ENCODE data around the gene ZBTB32. TPM values are rescaled to one million over a fixed set of nuclear protein-coding genes. Genes with fewer than 3 reads are reported as not detected.

Gene ZBTB32
- total RNA-seq, 2 donors from 2014 or later = not detected

DNA sequence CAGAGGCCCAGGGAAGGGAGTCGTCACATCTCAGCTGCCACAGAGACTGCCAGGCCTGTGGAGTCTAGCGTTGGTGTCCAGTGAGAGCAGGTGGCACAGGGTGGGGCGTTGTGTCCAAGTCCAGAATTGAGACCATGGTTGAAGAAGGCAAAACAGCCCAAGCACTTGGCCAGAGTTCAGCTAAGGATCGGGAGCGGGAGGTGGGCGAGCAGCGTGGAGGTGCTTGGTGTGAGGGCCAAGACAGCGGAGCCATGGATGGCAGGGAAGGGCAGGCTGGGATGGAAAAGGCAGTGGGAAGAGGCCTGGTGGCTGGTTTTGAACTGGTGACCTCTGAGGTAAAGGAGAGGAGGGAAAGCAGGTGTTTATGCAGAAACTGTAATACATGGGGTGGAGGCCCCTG lies 29.9 kb downstream of the ZBTB32 start:
- ATAC-seq = no peak
- Histone ChIP-seq H3K36me3 (replicated peaks in 1 of 2; ENCODE audit: insufficient read depth in 1 of 2, low read depth in 2 of 2) (peaks cover 9 to 40% of the 10 kb centered on the region in 2 donors), H3K4me1 (peaks cover under 1% of the 10 kb centered on the region), H3K9me3 (no peaks in the 10 kb centered on the region), H3K27me3 (no peaks in the 10 kb centered on the region), H3K27ac (no peak overlapping the region), H3K4me3 (no peak overlapping the region)
- DNase-seq = no peak
- 95 to 96% methylated on average over 8 of the region's 8 CpGs for WGBS, 2 donors
- intact Hi-C loops (cut with DNase I) = no loop called here
- TF ChIP-seq POLR2A (IDR thresholded peaks at IDR 0.05) = no peak
- TF ChIP-seq, protein P1, sequence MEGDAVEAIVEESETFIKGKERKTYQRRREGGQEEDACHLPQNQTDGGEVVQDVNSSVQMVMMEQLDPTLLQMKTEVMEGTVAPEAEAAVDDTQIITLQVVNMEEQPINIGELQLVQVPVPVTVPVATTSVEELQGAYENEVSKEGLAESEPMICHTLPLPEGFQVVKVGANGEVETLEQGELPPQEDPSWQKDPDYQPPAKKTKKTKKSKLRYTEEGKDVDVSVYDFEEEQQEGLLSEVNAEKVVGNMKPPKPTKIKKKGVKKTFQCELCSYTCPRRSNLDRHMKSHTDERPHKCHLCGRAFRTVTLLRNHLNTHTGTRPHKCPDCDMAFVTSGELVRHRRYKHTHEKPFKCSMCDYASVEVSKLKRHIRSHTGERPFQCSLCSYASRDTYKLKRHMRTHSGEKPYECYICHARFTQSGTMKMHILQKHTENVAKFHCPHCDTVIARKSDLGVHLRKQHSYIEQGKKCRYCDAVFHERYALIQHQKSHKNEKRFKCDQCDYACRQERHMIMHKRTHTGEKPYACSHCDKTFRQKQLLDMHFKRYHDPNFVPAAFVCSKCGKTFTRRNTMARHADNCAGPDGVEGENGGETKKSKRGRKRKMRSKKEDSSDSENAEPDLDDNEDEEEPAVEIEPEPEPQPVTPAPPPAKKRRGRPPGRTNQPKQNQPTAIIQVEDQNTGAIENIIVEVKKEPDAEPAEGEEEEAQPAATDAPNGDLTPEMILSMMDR (IDR thresholded peaks at IDR 0.05) = no peak

DNA sequence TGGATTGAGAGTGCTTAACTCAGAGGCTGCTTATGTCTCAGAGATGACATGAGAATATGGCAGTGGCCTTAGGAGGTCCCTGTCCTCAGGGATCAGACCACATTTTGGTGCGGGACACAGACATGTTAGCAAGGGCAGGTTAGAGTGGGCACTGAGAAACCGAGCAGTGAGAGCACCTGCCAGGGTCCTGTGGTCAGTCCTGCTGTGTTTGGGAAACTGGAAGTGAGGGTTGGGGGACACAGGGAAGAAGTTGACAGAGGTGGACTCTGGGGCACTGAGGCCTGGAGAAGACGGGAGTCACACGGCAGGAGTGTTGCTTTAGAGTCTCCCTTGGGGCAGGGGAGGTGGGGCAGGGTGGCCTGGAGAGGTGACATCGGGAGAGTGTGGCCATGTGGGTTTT lies 30.5 kb downstream of the ZBTB32 start:
- Histone ChIP-seq H3K4me1 (peaks cover 7% of the 10 kb centered on the region), H3K9me3 (no peaks in the 10 kb centered on the region), H3K27ac (no peak overlapping the region), H3K36me3 (replicated peaks in 1 of 2; ENCODE audit: insufficient read depth in 1 of 2, low read depth in 2 of 2) (peaks cover 9 to 34% of the 10 kb centered on the region in 2 donors), H3K4me3 (no peak overlapping the region), H3K27me3 (no peaks in the 10 kb centered on the region)
- no peak for ATAC-seq
- TF ChIP-seq, protein P1 (IDR thresholded peaks at IDR 0.05) = no peak
- TF ChIP-seq POLR2A (IDR thresholded peaks at IDR 0.05) = no peak
- no peak for DNase-seq
- 77 to 82% methylated on average over 4 to 5 of the region's 5 CpGs for WGBS, 2 donors
- intact Hi-C loops (cut with DNase I) = no loop called here

DNA sequence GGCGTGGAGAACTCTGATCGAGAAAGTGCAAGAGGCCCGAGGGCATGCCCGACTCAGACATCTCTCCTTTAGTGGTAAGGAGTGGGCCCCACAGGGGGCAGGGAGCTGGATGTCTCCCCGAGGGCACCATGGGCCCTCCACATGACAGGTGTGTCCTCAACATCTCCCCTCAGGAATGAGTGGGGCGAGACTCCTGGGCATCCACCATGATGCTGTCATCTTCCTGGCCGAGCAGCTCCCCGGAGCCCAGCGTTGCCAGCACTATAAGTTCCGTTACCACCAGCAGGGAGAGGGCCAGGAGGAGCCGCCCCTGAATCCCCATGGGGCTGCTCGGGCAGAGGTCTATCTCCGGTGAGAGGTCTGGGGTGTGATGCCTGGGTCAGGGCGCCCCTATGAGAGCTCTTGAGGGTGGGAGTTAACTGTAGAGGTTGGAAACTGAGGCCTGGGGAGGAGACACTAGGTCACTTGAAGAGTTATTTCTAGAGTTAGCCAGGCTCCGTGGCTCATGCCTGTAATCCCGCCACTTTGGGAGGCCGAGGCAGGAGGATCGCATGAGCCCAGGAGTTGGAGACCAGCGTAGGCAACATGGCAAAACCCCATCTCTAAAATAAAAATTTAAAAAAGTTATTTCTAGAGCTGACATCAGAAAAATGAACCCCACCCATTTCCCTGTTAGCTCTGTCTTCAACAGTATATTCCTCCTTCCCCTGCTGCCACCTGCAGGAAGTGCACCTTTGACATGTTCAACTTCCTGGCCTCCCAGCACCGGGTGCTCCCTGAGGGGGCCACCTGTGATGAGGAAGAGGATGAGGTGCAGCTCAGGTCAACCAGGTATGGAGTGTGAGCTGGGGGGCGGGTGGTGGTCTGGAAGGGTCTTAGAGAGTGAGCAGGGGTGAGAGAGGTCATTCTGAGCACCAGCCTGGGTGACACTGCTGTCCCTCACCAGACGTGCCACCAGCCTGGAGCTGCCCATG lies 32.8 kb downstream of the ZBTB32 start:
- H3K27ac ChIP-seq = no peak overlapping the region
- no peaks in the 10 kb centered on the region for H3K27me3 ChIP-seq
- H3K4me3 ChIP-seq = no peak overlapping the region
- intact Hi-C loops (cut with DNase I) = no loop called here
- 83 to 85% methylated on average over 11 to 22 of the region's 22 CpGs for WGBS, 2 donors
- no peak for ATAC-seq
- no peaks in the 10 kb centered on the region for H3K9me3 ChIP-seq
- H3K36me3 ChIP-seq (replicated peaks in 1 of 2; ENCODE audit: insufficient read depth in 1 of 2, low read depth in 2 of 2) = peaks cover 4 to 21% of the 10 kb centered on the region in 2 donors
- peaks cover 15% of the 10 kb centered on the region for H3K4me1 ChIP-seq
- no peak for TF ChIP-seq POLR2A (IDR thresholded peaks at IDR 0.05)
- TF ChIP-seq, protein P1 (IDR thresholded peaks at IDR 0.05) = no peak
- DNase-seq = no peak

DNA sequence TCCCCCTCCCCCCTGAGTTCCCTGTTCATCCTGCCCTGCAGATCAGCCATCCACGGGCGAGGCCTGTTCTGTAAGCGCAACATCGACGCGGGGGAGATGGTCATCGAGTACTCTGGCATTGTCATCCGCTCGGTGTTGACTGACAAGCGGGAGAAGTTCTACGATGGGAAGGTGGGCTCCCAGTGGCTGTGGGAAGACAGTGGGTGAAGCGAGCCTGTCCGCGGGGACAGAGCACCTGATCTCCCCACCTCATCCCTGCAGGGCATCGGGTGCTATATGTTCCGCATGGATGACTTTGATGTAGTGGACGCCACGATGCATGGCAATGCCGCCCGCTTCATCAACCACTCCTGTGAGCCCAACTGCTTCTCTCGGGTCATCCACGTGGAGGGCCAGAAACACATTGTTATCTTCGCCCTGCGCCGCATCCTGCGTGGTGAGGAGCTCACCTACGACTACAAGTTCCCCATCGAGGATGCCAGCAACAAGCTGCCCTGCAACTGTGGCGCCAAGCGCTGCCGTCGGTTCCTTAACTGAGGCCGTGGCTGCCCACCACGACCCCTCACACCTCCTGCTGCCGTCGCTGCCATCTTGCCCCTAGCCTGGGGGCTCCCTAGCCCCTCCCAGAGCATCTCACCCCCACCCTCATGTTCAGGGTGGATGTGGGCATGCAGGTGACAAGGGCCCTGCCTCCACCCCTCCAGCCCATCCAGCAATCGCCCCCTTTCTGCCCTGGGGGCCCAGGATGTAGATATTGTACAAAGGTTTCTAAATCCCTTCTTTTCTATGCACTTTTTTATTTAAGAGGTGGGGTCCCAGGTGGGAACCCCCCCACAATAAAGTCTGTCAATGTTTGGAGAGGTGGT lies 33.9 kb downstream of the ZBTB32 start:
- peaks cover 15% of the 10 kb centered on the region for H3K4me1 ChIP-seq
- no peak overlapping the region for H3K27ac ChIP-seq
- 91 to 94% methylated on average over 33 to 34 of the region's 37 CpGs for WGBS, 2 donors
- H3K4me3 ChIP-seq = no peak overlapping the region
- H3K27me3 ChIP-seq = no peaks in the 10 kb centered on the region
- intact Hi-C loops (cut with DNase I) = no loop called here
- H3K9me3 ChIP-seq = no peaks in the 10 kb centered on the region
- DNase-seq = no peak
- peaks cover 4 to 17% of the 10 kb centered on the region in 2 donors for H3K36me3 ChIP-seq (replicated peaks in 1 of 2; ENCODE audit: insufficient read depth in 1 of 2, low read depth in 2 of 2)
- TF ChIP-seq POLR2A (IDR thresholded peaks at IDR 0.05) = no peak
- TF ChIP-seq, protein P1 (IDR thresholded peaks at IDR 0.05) = no peak
- no peak for ATAC-seq
